Omental fat pad (tissue), 4 donors: ENCODE results near the gene PACSIN2. TPM values are rescaled to one million over a fixed set of nuclear protein-coding genes. Genes with fewer than 3 reads are reported as not detected.

Experiments
- ATAC-seq: fragments of 150-250 bp; one replicate; pipeline ENCODE4 v1.9.1; 2016; ENCODE audit warnings: mild to moderate bottlenecking, moderate library complexity; ENCODE audit not compliant: low FRiP score
- DNase-seq: peaks from one replicate; pipeline ENCODE4 v3.0.0-alpha.2; 2019; ENCODE audit warnings: low spot score
- total RNA-seq, 4 donors: library from RNA; depleted of rRNA; stranded (reverse); fragments of >200 nt; gene quantifications; one replicate each; pipeline ENCODE4 v1.1.0, GENCODE V29; 2016
- TF ChIP-seq, protein P1 (sequence below), 3 donors: fragments of 450-650 bp; IDR thresholded peaks; one replicate each; pipeline ENCODE4 v1.5.1; 2016 to 2017; ENCODE audit warnings: antibody characterized with exemption in 3 of 3, mild to moderate bottlenecking in 3 of 3, moderate library complexity in 2 of 3

The PACSIN2 gene
- total RNA-seq, 4 donors from 2014 or later, result 39.0 to 111 (median 51.3) TPM

DNA sequence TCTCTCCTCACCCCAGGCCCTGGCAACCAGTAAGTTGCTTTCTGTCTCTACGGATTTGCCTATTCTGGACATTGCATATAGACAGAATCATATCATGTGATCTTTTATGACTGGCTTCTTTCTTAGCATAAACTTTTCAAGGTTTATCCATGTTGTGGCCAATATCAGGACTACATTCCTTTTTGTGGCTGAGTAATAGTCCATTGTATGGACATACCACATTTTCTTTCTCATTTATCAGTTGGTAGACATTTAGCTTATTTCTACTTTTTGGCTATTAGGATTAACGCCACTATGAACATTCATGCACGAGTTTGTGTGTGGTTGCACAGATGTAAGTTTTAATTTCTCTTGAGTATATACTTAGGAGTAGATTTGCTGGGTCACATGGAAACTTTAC is 193.6 kb downstream of the PACSIN2 start:
- ATAC-seq (no peak), DNase-seq (no peak)
- TF ChIP-seq, protein P1, sequence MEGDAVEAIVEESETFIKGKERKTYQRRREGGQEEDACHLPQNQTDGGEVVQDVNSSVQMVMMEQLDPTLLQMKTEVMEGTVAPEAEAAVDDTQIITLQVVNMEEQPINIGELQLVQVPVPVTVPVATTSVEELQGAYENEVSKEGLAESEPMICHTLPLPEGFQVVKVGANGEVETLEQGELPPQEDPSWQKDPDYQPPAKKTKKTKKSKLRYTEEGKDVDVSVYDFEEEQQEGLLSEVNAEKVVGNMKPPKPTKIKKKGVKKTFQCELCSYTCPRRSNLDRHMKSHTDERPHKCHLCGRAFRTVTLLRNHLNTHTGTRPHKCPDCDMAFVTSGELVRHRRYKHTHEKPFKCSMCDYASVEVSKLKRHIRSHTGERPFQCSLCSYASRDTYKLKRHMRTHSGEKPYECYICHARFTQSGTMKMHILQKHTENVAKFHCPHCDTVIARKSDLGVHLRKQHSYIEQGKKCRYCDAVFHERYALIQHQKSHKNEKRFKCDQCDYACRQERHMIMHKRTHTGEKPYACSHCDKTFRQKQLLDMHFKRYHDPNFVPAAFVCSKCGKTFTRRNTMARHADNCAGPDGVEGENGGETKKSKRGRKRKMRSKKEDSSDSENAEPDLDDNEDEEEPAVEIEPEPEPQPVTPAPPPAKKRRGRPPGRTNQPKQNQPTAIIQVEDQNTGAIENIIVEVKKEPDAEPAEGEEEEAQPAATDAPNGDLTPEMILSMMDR (IDR thresholded peaks at IDR 0.05), result no peak

DNA sequence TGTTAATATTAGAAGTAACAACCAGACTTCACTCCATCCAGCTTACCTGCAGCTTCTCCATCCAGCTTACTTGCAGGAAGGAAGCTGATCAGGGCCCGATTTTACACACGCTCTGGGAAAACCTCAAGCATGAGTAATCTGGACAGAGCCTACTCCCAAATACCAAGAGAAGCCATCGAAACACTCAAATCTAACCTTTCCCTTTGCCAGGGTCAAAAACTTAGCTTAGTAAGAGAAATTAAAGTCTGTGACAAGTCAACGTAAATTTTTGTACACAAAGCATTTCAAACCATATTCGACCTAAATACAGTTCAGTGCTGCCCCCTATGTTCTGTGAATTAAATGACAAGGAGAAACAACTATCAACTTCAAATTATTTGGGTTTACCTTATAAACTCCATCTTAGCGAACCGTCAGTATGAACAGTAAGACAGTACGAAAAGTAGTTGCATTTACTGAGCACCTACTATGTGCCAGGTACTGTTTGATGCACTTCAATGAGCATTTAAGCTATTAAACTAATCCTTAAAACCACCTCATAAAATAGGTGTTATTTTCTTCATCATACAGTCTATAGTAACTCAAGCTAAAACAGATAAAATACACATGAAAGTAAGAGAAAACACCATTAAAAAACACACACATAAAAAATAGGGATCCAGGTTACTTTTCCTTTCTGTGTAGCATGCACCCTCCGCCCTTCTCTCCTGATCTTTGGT is 194.7 kb downstream of the PACSIN2 start:
- TF ChIP-seq, protein P1 (IDR thresholded peaks at IDR 0.05), result no peak
- DNase-seq (no peak), ATAC-seq (peak; percentile 47)

Other genes starting within 250 kb of the PACSIN2 start
- 100 to 1,000 TPM in 1 of 4 donors, 10 to 100 TPM in 3; 43.0 to 106 (median 50.5) TPM for gene ARFGAP3, start 157.9 kb downstream of the PACSIN2 start, total RNA-seq
- 1 to 10 TPM; 2.2 to 5.3 (median 3.6) TPM for gene TTLL1, start 74.2 kb upstream of the PACSIN2 start, total RNA-seq
- 1 to 10 TPM in 1 of 4 donors, under 1 TPM in 1, not detected in 2; 0.93 to 1.7 TPM for gene BIK, start 95.6 kb upstream of the PACSIN2 start, total RNA-seq
- 10 to 100 TPM; 19.3 to 28.6 (median 25.2) TPM for gene MCAT, start 128.2 kb upstream of the PACSIN2 start, total RNA-seq
- 100 to 1,000 TPM; 370 to 615 (median 577) TPM for gene TSPO, start 136.4 kb upstream of the PACSIN2 start, total RNA-seq
- 10 to 100 TPM; 31.5 to 39.0 (median 34.4) TPM for gene TTLL12, start 172.0 kb upstream of the PACSIN2 start, total RNA-seq